A549 (cell line): ENCODE data around the gene UNC13C. TPM values are rescaled to one million over a fixed set of nuclear protein-coding genes. Genes with fewer than 3 reads are reported as not detected.

ENCODE experiments used
- ATAC-seq, 2 experiments: fragments of 200-7000 bp in 1 of 2; fragments of >200 bp in 1 of 2; cut with Nextera tagmentation in 1 of 2; cut with Tn5 transposase in 1 of 2; 3 replicates each; pipeline versions ENCODE4 v1.8.0 to v1.9.1; 2018 to 2020; ENCODE audit warnings: mild to moderate bottlenecking in 1 of 2, moderate library complexity in 1 of 2
- CTCF ChIA-PET: fragments of 300-600 bp; sonication (Branson Sonifier 250); formaldehyde crosslinking; extraction: SDS; loops from one replicate; lab custom pipeline; 2021; ENCODE audit warnings: antibody characterized with exemption, inconsistent platforms; lab: Yijun Ruan, JAX
- POLR2A ChIA-PET: fragments of 350-600 bp; formaldehyde crosslinking; extraction: SDS; loops from one replicate; lab custom pipeline; 2021; ENCODE audit warnings: antibody characterized with exemption, inconsistent platforms; lab: Yijun Ruan, JAX
- DNase-seq, 2 experiments: peaks; one replicate each; pipeline versions ENCODE4 v3.0.0 to v3.0.0-alpha.2; 2011 to 2016; ENCODE audit warnings: low read depth in 1 of 2, low spot score in 1 of 2
- FAIRE-seq: peaks from 2 replicates; lab custom pipeline; 2011; peaks lifted over from hg19 to GRCh38; lab: Jason Lieb, UNC
- H3K27ac ChIP-seq, 2 experiments: fragments of >200 bp; sonication (Bioruptor Twin); formaldehyde crosslinking; 3 replicates each; pipeline ENCODE4 v1.5.1; 2016 to 2017
- H3K4me1 ChIP-seq: fragments of >200 bp; sonication (Bioruptor Twin); formaldehyde crosslinking; 3 replicates; pipeline ENCODE4 v1.6.1; 2016
- H3K4me2 ChIP-seq: fragments of >200 bp; sonication (Bioruptor Twin); formaldehyde crosslinking; 3 replicates; pipeline ENCODE4 v1.6.1; 2016
- H3K4me3 ChIP-seq: fragments of >200 bp; sonication (Bioruptor Twin); formaldehyde crosslinking; 3 replicates; pipeline ENCODE4 v1.5.1; 2016
- H3K9me3 ChIP-seq: fragments of >200 bp; sonication (Bioruptor Twin); formaldehyde crosslinking; 3 replicates; pipeline ENCODE4 v1.6.1; 2016
- BCL3 ChIP-seq: fragments of >200 bp; sonication (Bioruptor Twin); formaldehyde crosslinking; IDR thresholded peaks from 3 replicates; pipeline ENCODE4 v1.6.1; 2016
- CEBPB ChIP-seq, 2 experiments: fragments of >200 bp in 1 of 2; sonication (Bioruptor Twin) in 1 of 2; formaldehyde crosslinking in 1 of 2; IDR thresholded peaks; 2 replicates each; pipeline ENCODE4 v1.6.1; 2012 to 2016
- CHD4 ChIP-seq: fragments of 200-600 bp; sonication (generic); IDR thresholded peaks from 2 replicates; pipeline ENCODE4 v1.6.1; 2016; ENCODE audit warnings: antibody characterized with exemption, mild to moderate bottlenecking, borderline replicate concordance
- CTCF ChIP-seq: fragments of >200 bp; sonication (Bioruptor Twin); formaldehyde crosslinking; IDR thresholded peaks from 3 replicates; pipeline ENCODE4 v1.5.1; 2016
- EHF ChIP-seq: fragments of 250-450 bp; sonication (Bioruptor Pico); IDR thresholded peaks from 2 replicates; pipeline ENCODE4 v1.5.0; 2020; ENCODE audit warnings: mild to moderate bottlenecking
- EHMT2 ChIP-seq: fragments of 200-600 bp; sonication (generic); IDR thresholded peaks from 2 replicates; pipeline ENCODE4 v1.6.1; 2016; ENCODE audit warnings: antibody characterized with exemption, low read depth, mild to moderate bottlenecking, moderate library complexity
- ELK1 ChIP-seq: fragments of 150-350 bp; IDR thresholded peaks from 2 replicates; pipeline ENCODE4 v1.6.1; 2014; ENCODE audit warnings: low read depth, mild to moderate bottlenecking, low read length
- EP300 ChIP-seq, 2 experiments: fragments of >200 bp; sonication (Bioruptor Twin); formaldehyde crosslinking; IDR thresholded peaks; 2 replicates in 1 of 2; 3 replicates in 1 of 2; pipeline ENCODE4 v1.6.1; 2016 to 2017
- FOSB ChIP-seq: fragments of 250-450 bp; sonication (Bioruptor Pico); IDR thresholded peaks from 2 replicates; pipeline ENCODE4 v1.5.0; 2020; ENCODE audit warnings: mild to moderate bottlenecking, moderate library complexity
- FOXS1 ChIP-seq: fragments of 250-450 bp; sonication (Bioruptor Pico); IDR thresholded peaks from 2 replicates; pipeline ENCODE4 v1.5.0; 2020; ENCODE audit warnings: mild to moderate bottlenecking, moderate library complexity
- GATA3 ChIP-seq: IDR thresholded peaks from 2 replicates; pipeline ENCODE4 v1.6.1; 2012; ENCODE audit warnings: borderline replicate concordance
- HES2 ChIP-seq: fragments of >200 bp; sonication (Bioruptor Twin); formaldehyde crosslinking; IDR thresholded peaks from 2 replicates; pipeline ENCODE4 v1.6.1; 2016
- HEYL ChIP-seq: fragments of 250-450 bp; sonication (Bioruptor Pico); IDR thresholded peaks from 2 replicates; pipeline ENCODE4 v1.8.0; 2021; ENCODE audit warnings: mild to moderate bottlenecking, moderate library complexity
- JUN ChIP-seq, 2 experiments: fragments of >200 bp; sonication (Bioruptor Twin); formaldehyde crosslinking; IDR thresholded peaks; 2 replicates in 1 of 2; 3 replicates in 1 of 2; pipeline ENCODE4 v1.6.1; 2016 to 2017
- MAFK ChIP-seq: fragments of 450-650 bp; IDR thresholded peaks from 2 replicates; pipeline ENCODE4 v1.6.1; 2014; ENCODE audit not compliant: partially characterized antibody
- MAX ChIP-seq: IDR thresholded peaks from 2 replicates; pipeline ENCODE4 v1.6.1; 2012
- MAZ ChIP-seq: fragments of 150-350 bp; IDR thresholded peaks from 2 replicates; pipeline ENCODE4 v1.6.1; 2014; ENCODE audit warnings: antibody characterized with exemption, low read depth, low read length, borderline replicate concordance
- MYC ChIP-seq: IDR thresholded peaks from 2 replicates; pipeline ENCODE4 v1.6.1; 2012; ENCODE audit warnings: mild to moderate bottlenecking, inconsistent platforms, low read length, improper control_type of control experiment, borderline replicate concordance
- NFE2L2 ChIP-seq: fragments of 150-350 bp; conservative IDR thresholded peaks from 2 replicates; pipeline ENCODE4 v1.6.1; 2014; ENCODE audit warnings: low read length
- PBX3 ChIP-seq: IDR thresholded peaks from 2 replicates; pipeline ENCODE4 v1.6.1; 2012
- PHF8 ChIP-seq: fragments of 200-600 bp; sonication (generic); IDR thresholded peaks from 2 replicates; pipeline ENCODE4 v1.6.1; 2016; ENCODE audit warnings: low read depth, mild to moderate bottlenecking, antibody characterized with exemption, moderate library complexity, borderline replicate concordance
- POLR2A ChIP-seq: IDR thresholded peaks from 2 replicates; pipeline ENCODE4 v1.6.1; 2012; ENCODE audit warnings: mild to moderate bottlenecking, low read length
- POLR2AphosphoS2 ChIP-seq: conservative IDR thresholded peaks from 2 replicates; pipeline ENCODE4 v1.6.1; 2012; ENCODE audit warnings: low read length, improper control_type of control experiment, inconsistent platforms
- RAD21 ChIP-seq, 2 experiments: fragments of >200 bp in 1 of 2; sonication (Bioruptor Twin) in 1 of 2; formaldehyde crosslinking in 1 of 2; IDR thresholded peaks in 1 of 2; conservative IDR thresholded peaks in 1 of 2; 2 replicates in 1 of 2; 3 replicates in 1 of 2; pipeline ENCODE4 v1.6.1; 2012 to 2018; ENCODE audit warnings: inconsistent platforms in 1 of 2
- RCOR1 ChIP-seq: fragments of 150-350 bp; IDR thresholded peaks from 2 replicates; pipeline ENCODE4 v1.6.1; 2014; ENCODE audit warnings: antibody characterized with exemption, low read length, low read depth
- RFX5 ChIP-seq: fragments of 450-650 bp; IDR thresholded peaks from 2 replicates; pipeline ENCODE4 v1.7.1; 2014; ENCODE audit warnings: antibody characterized with exemption, mild to moderate bottlenecking, moderate library complexity
- SMC3 ChIP-seq: fragments of >200 bp; sonication (Bioruptor Twin); formaldehyde crosslinking; IDR thresholded peaks from 3 replicates; pipeline ENCODE4 v1.6.1; 2018; ENCODE audit warnings: inconsistent platforms
- ZC3H11A ChIP-seq: fragments of 450-650 bp; IDR thresholded peaks from 2 replicates; pipeline ENCODE4 v1.6.1; 2014; ENCODE audit warnings: antibody characterized with exemption, mild to moderate bottlenecking
- ZFP36 ChIP-seq: fragments of 450-650 bp; IDR thresholded peaks from 2 replicates; pipeline ENCODE4 v1.6.1; 2014; ENCODE audit warnings: borderline replicate concordance; ENCODE audit not compliant: partially characterized antibody
- ZSCAN20 ChIP-seq: fragments of 250-450 bp; sonication (Bioruptor Pico); IDR thresholded peaks from 2 replicates; pipeline ENCODE4 v1.8.0; 2022; ENCODE audit warnings: mild to moderate bottlenecking, moderate library complexity
- WGBS: methylation state at CpG from one replicate; pipeline ENCODE4 v1.1.6; 2017; ENCODE audit errors: missing lambda C conversion rate; 5-methylcytosine and 5-hydroxymethylcytosine counted together
- polyA plus RNA-seq, 4 experiments: library from polyadenylated mRNA; depleted of rRNA in 3 of 4; stranded (reverse); fragments of >200 nt; fragmentation: RNase III in 1 of 4; extraction: RNeasy Plus Mini Kit Qiagen cat#74134 plus additional on column Dnase treatment in 1 of 4; gene quantifications; 2 replicates in 3 of 4; 3 replicates in 1 of 4; pipeline ENCODE4 v1.2.3, GENCODE V29; 2011 to 2017

Gene UNC13C
- polyA plus RNA-seq, 2 of the 4 experiments (the other 2 are of a cell fraction): 0.01 to 0.04 TPM

- ChIA-PET CTCF (no interaction called here), POLR2A (no interaction called here)
- H3K9me3 ChIP-seq: no peaks in the 10 kb centered on the region
- no peak for DNase-seq
- no peak overlapping the region for H3K4me2 ChIP-seq
- no peak overlapping the region for H3K4me3 ChIP-seq
- H3K27ac ChIP-seq: no peak overlapping the region
- no peak for FAIRE-seq
- H3K4me1 ChIP-seq: no peaks in the 10 kb centered on the region
- ATAC-seq: no peak
- WGBS: 0% methylated on average over 1 of the region's 1 CpG
- TF ChIP-seq HES2: no peak
- TF ChIP-seq MAX: no peak
- no peak for TF ChIP-seq MYC
- TF ChIP-seq JUN (IDR thresholded peaks at IDR 0.05): no peak
- no peak for TF ChIP-seq GATA3
- no peak for TF ChIP-seq EHF (CRISPR knock-in tag)
- no peak for TF ChIP-seq ZC3H11A
- no peak for TF ChIP-seq RCOR1
- TF ChIP-seq FOSB (CRISPR knock-in tag): no peak
- TF ChIP-seq NFE2L2: no peak
- TF ChIP-seq POLR2A: no peak
- TF ChIP-seq FOXS1 (CRISPR knock-in tag): no peak
- no peak for TF ChIP-seq RFX5
- no peak for TF ChIP-seq POLR2AphosphoS2
- TF ChIP-seq ELK1: no peak
- TF ChIP-seq MAZ: no peak
- TF ChIP-seq MAFK: no peak
- TF ChIP-seq CHD4: no peak
- TF ChIP-seq RAD21 (conservative IDR thresholded peaks at IDR 0.05 in 1 of 2, IDR thresholded peaks at IDR 0.05 in 1 of 2): no peak
These were observed 376.1 kb downstream of the UNC13C start for GRCh38 chr15:54354341-54354740.

- no peaks in the 10 kb centered on the region for H3K9me3 ChIP-seq
- DNase-seq: no peak
- TF ChIP-seq BCL3 (no peak), RCOR1 (no peak), ZC3H11A (no peak)
- TF ChIP-seq, all 56 proteins: peak for 0
- ChIA-PET POLR2A (no interaction called here), CTCF (no interaction called here)
- Histone ChIP-seq H3K4me2 (no peak overlapping the region), H3K27ac (no peak overlapping the region), H3K4me3 (no peak overlapping the region), H3K4me1 (no peaks in the 10 kb centered on the region)
- FAIRE-seq (no peak), ATAC-seq (no peak)
- 14% methylated on average over 3 of the region's 3 CpGs for WGBS
These were observed 386.7 kb downstream of the UNC13C start for GRCh38 chr15:54364961-54365360.

GRCh38 chr15:54373332-54373731 lies 395.1 kb downstream of the UNC13C start:
- H3K9me3 ChIP-seq: no peaks in the 10 kb centered on the region
- no peak overlapping the region for H3K4me2 ChIP-seq
- H3K4me1 ChIP-seq: no peaks in the 10 kb centered on the region
- DNase-seq (no peak), FAIRE-seq (no peak), ATAC-seq (no peak)
- no peak overlapping the region for H3K4me3 ChIP-seq
- WGBS: 30% methylated on average over 1 of the region's 2 CpGs
- CTCF ChIA-PET: no interaction called here
- no peak overlapping the region for H3K27ac ChIP-seq
- POLR2A ChIA-PET: no interaction called here
- TF ChIP-seq EP300 (IDR thresholded peaks at IDR 0.05): no peak
- TF ChIP-seq CTCF: no peak
- no peak for TF ChIP-seq SMC3
- TF ChIP-seq EHMT2: no peak
- no peak for TF ChIP-seq CEBPB (IDR thresholded peaks at IDR 0.05)
- TF ChIP-seq ZSCAN20 (CRISPR knock-in tag): no peak
- TF ChIP-seq HEYL (CRISPR knock-in tag): no peak
- TF ChIP-seq POLR2A: no peak
- TF ChIP-seq FOXS1 (CRISPR knock-in tag): no peak
- TF ChIP-seq PBX3: no peak
- no peak for TF ChIP-seq PHF8
- no peak for TF ChIP-seq BCL3
- TF ChIP-seq ZFP36: no peak
- TF ChIP-seq MAZ: no peak
